H1 (cell line): Measurements from ENCODE around the gene C3orf52. TPM values are rescaled to one million over a fixed set of nuclear protein-coding genes. Genes with fewer than 3 reads are reported as not detected.

Experiments used
- PHF8 ChIP-seq: fragments of 200-600 bp; sonication (generic); conservative IDR thresholded peaks from 2 replicates; pipeline ENCODE4 v1.7.1; 2012; ENCODE audit warnings: low read depth, mild to moderate bottlenecking, inconsistent platforms, low read length, moderate library complexity
- TCF12 ChIP-seq: IDR thresholded peaks from 2 replicates; pipeline ENCODE4 v1.6.1; 2011; ENCODE audit warnings: low read depth, mild to moderate bottlenecking, low read length
- polyA plus RNA-seq, 7 experiments: library from polyadenylated mRNA; depleted of rRNA in 3 of 7; stranded (reverse) in 5 of 7; unstranded in 2 of 7; fragments of >200 nt in 5 of 7; fragments of 200-250 nt in 2 of 7; gene quantifications; 1 replicate in 5 of 7; 2 replicates in 1 of 7; 4 replicates in 1 of 7; pipeline versions ENCODE4 v1.2.1 to v1.2.3, GENCODE V29; 2011 to 2013; ENCODE audit warnings: missing spikeins in 2 of 7, mixed read lengths in 2 of 7
- total RNA-seq: library from RNA; stranded (reverse); fragmentation: NEBNext Ultra II Directional; extraction: Animal tissue kit (Norgen Biotek cat#: 25700); gene quantifications from 2 replicates; pipeline ENCODE4 v1.2.1, GENCODE V29; 2021
- TF ChIP-seq, protein P1 (sequence below): IDR thresholded peaks from 2 replicates; pipeline ENCODE4 v1.6.1; 2012; ENCODE audit warnings: inconsistent platforms
- TF ChIP-seq, protein P2 (sequence below): IDR thresholded peaks from 2 replicates; pipeline ENCODE4 v1.6.1; 2012; ENCODE audit warnings: inconsistent platforms

The C3orf52 gene
- total and polyA plus RNA-seq, 2 of the 8 experiments (the other 6 are each of a cell fraction or from before 2014, with no cell fraction given) = 9.7 to 13.1 TPM

DNA sequence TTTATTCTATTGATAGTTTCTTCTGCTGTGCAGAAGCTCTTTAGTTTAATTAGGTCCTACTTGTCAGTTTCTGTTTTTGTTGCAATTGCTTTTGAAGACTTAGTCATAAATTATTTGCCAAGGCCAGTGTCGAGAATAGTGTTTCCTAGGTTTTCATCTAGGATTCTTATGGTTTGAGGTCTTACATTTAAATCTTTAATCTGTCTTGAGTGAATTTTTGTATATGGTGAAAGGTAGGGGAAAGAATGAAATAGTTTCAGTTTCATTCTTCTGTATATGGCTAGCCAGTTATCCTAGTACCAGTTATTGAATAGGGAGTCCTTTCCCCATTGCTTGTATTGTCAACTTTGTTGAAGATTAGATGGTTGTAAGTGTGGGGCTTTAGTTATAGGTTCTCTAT lies 57.5 kb downstream of the C3orf52 start (continued):
- TF ChIP-seq PHF8 (no peak), TCF12 (no peak)
- TF ChIP-seq, protein P1, sequence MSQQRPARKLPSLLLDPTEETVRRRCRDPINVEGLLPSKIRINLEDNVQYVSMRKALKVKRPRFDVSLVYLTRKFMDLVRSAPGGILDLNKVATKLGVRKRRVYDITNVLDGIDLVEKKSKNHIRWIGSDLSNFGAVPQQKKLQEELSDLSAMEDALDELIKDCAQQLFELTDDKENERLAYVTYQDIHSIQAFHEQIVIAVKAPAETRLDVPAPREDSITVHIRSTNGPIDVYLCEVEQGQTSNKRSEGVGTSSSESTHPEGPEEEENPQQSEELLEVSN = no peak
- TF ChIP-seq, protein P2, sequence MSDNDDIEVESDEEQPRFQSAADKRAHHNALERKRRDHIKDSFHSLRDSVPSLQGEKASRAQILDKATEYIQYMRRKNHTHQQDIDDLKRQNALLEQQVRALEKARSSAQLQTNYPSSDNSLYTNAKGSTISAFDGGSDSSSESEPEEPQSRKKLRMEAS = no peak
- TF ChIP-seq, all 59 proteins: peak for 0
